ENCODE data around the gene HMG20A. TPM values are rescaled to one million over a fixed set of nuclear protein-coding genes. Genes with fewer than 3 reads are reported as not detected.

The HMG20A gene
- total RNA-seq, 1 experiment from 2014 or later, result 60.2 TPM

DNA sequence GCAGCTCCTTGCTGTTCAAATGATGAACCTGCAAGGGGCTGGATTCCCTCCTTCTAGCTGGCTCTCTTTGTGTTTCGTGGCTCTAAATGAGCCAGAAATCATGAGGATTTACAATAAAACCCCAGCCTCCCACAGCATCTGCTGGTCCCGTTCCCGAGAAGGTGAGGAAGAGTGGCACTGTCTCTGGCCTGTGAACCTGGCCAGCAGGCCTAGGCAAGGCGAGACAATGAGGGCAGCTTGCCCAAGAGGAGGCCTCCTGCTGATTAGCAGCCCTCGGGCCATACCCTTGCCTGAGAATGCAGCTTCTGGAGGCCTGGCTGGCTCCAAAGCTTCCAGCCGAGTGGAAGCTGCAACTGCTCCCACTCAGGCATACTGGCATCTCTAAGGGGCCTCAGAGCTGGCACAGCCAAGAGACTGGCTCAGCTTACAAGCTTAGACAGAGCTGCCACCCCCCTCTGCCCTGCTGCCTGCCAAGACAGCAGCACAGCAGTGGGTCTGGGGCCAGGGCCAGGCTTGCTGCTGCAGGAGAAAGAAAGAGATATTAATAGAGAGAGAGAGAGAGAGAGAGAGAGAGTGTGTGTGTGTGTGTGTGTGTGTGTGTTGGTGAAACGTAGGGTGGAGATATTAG, 76.5 kb downstream of the HMG20A start:
- peak overlapping the region; percentile 11 for H3K18ac ChIP-seq (ENCODE audit: insufficient read length, low read depth, low read length)
- no peak overlapping the region for H2BK120ac ChIP-seq (ENCODE audit: low read depth, low read length, poor library complexity, severe bottlenecking)
- Mint-ChIP-seq H3K4me3 (no peak overlapping the region), H3K9me3 (no peaks in the 10 kb centered on the region), H3K36me3 (ENCODE audit: insufficient read depth in 1 of 3, low read depth in 3 of 3) (peaks cover 0 to 4% (median 2%) of the 10 kb centered on the region in 3 experiments; a peak in 3 of 7 replicates), H3K4me1 (peaks cover 49 to 51% of the 10 kb centered on the region in 2 experiments), H3K27ac (peak overlapping the region; percentile 60 to 85 (median 76); a peak in 6 of 7 replicates), H3K27me3 (ENCODE audit: low read depth) (no peaks in the 10 kb centered on the region; the same call in 1 of the 2 replicates)
- TF ChIP-seq CTCF (conservative IDR thresholded peaks at IDR 0.05), result peak; percentile 17; the same call in 1 of the 3 replicates
- H2AFZ ChIP-seq (ENCODE audit: low read length), result no peak overlapping the region
- H4K8ac ChIP-seq (replicated peaks; ENCODE audit: insufficient read length, low read depth, low read length), result no peak overlapping the region
- no peaks in the 10 kb centered on the region for H3K79me2 ChIP-seq (ENCODE audit: insufficient read depth, low read length)
- H3K9me3 ChIP-seq (ENCODE audit: control insufficient read depth, low read depth, low read length), result no peaks in the 10 kb centered on the region
- H3K4me2 ChIP-seq (ENCODE audit: insufficient read depth, insufficient read length, low read length), result no peak overlapping the region
- H4K20me1 ChIP-seq (ENCODE audit: control insufficient read depth, insufficient read depth, insufficient read length), result no peaks in the 10 kb centered on the region
- no peaks in the 10 kb centered on the region for H3K27me3 ChIP-seq (ENCODE audit: insufficient read depth, low read length)
- no peak overlapping the region for H4K5ac ChIP-seq (ENCODE audit: insufficient read length, low read depth, low read length)
- no peak overlapping the region for H2AK5ac ChIP-seq (ENCODE audit: insufficient read length, low read length)
- H3K27ac ChIP-seq (ENCODE audit: insufficient read length, low read depth, low read length), result no peak overlapping the region
- H3T11ph ChIP-seq (ENCODE audit: low read length), result no peak overlapping the region
- WGBS (ENCODE audit: extremely low coverage, insufficient read length, low lambda C conversion rate), result no CpG with 5 or more reads among the region's 7 CpGs
- no peak overlapping the region for H2BK5ac ChIP-seq (ENCODE audit: insufficient read length, low read length)
- H2BK12ac ChIP-seq (ENCODE audit: insufficient read length, low read depth, low read length), result no peak overlapping the region
- H4K91ac ChIP-seq (ENCODE audit: insufficient read length, low read depth, low read length), result peak overlapping the region; percentile 22
- H3K23ac ChIP-seq (ENCODE audit: insufficient read length, low read depth, low read length), result no peak overlapping the region
- peak; percentile 64 for DNase-seq
- H3K56ac ChIP-seq (ENCODE audit: insufficient read length, low read depth, low read length), result no peak overlapping the region
- no peaks in the 10 kb centered on the region for H3K23me2 ChIP-seq (ENCODE audit: insufficient read length, low read depth, low read length, poor library complexity, severe bottlenecking)
- peaks cover 20% of the 10 kb centered on the region; the same call in 1 of the 2 replicates for H3K4me1 ChIP-seq (ENCODE audit: insufficient read depth, low read length)
- H3K9ac ChIP-seq (ENCODE audit: extremely low read depth, insufficient read length, low read length), result no peak overlapping the region
- H2BK20ac ChIP-seq (ENCODE audit: low read depth, low read length, poor library complexity, severe bottlenecking), result no peak overlapping the region
- 0 out of 2 replicates have a peak overlapping the region, but pooled peaks have one; percentile 58 for H3K14ac ChIP-seq (ENCODE audit: insufficient read depth, low read length)
- H3K4ac ChIP-seq (ENCODE audit: low read depth, low read length), result no peak overlapping the region
- no peak overlapping the region for H2BK15ac ChIP-seq (ENCODE audit: low read depth, low read length)
- H3K79me1 ChIP-seq (ENCODE audit: insufficient read depth, low read depth, low read length, poor library complexity, severe bottlenecking), result no peaks in the 10 kb centered on the region

Data from H9 (cell line).